Right renal pelvis (tissue), 4 donors: ENCODE data around the gene CBFA2T3. TPM values are rescaled to one million over a fixed set of nuclear protein-coding genes. Genes with fewer than 3 reads are reported as not detected.
"Not testable (repeated sequence)": the region's sequence is repeated elsewhere in the genome, so short reads cannot be mapped to it uniquely, and the experiment has no call there.

ENCODE experiments used
- DNase-seq, 4 donors: peaks; one replicate each; pipeline ENCODE4 v3.0.0-alpha.2; 2013; ENCODE audit warnings: low read depth in 4 of 4, low spot score in 3 of 4, missing footprints in 1 of 4
- polyA plus RNA-seq, 4 donors: library from polyadenylated mRNA; unstranded; fragments of 120-200 nt; gene quantifications; one replicate each; pipeline ENCODE4 v1.2.1, GENCODE V29; 2013; ENCODE audit not compliant: insufficient read length in 4 of 4

Gene CBFA2T3
- polyA plus RNA-seq, 4 donors: 2.4 to 3.3 (median 2.8) TPM

DNA sequence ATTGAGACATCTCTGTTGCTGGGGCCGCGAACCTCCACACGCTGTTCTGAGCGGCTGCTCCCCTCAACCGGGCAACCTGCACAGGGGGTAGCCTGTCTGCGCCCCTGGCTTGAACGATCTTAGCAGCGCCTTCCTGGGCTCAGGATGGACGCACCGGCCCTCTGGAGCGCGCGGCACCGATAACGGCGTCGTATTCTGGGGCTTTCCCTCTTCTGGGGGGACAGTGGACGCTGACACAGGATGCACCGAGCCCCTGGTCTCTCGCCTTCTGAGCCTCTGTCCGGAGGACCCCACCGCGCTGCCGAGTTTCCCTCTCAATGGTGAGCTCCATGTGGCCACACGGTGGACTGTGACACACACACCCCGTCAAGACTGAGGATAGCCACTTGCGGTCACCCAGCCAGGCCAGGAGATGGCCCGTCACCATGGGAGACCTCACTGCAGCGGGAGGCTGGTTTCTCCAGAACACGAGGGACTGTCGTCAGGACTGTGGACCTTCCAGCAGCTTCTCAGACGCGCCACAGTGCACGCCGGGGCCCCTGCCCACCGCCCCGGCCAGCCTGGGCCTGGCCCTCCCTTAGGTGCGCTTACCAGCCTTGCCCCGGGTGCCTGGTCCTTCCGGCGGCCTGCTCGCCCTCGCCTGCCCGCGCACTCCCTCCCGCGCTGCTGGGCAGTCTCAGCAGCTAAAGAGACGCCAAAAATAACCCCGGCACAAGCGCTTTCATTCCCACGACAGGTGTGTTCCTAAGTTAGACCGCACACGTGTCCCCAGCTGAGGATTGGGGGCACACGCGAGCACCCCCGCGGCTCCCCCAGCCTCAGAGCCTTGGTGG, 80.6 kb downstream of the CBFA2T3 start:
- no peak for DNase-seq

DNA sequence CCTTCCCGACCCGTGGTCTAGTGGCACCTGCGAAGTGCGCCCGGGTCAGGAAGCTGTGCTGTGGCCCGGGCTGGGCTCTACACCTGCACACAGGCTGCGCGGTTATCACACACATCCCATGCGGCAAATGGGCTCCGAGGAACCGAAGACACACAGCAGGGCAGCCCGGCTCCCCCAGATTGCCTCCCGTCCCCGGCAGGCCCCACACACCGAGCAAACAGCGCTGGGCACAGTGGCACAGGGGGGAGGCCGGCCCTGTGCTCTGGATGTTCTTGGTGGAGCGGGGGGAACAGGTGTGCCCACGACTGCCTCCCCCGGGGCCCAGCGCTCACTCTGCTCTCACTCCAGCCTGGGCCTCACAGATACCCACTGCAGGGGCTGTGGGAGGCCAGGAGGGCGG, 81.7 kb downstream of the CBFA2T3 start:
- no peak for DNase-seq

DNA sequence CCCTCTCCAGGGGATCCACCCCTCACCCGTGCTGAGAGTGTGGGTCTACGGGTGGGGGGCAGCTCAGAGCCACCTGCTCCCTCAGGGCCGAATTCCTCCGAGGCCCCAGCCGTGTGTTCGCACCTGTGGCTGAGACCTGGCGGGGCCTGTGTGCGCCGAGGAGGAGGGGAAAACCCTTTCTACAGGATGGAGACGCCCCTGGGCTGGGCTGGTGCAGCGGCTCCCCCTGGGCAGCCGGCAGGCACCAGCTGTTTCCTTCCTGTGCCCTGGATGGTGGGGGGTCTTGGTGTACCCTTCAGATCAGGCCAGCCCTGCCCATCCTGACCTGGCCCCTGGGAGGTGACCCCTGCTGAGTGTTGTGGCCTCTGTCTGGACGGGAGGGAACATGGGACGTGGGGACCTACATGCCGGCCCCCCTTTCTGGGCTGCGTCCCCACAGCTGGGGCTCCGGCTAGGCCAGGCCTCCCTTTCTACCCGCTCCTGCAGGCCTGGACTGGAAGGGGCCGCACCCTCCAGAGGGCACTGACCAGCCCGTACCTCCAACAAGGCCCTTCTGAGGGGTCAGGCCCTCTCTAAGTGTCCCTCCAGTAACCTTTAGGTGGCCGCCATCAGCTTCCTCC, 82.2 kb downstream of the CBFA2T3 start:
- no peak for DNase-seq

DNA sequence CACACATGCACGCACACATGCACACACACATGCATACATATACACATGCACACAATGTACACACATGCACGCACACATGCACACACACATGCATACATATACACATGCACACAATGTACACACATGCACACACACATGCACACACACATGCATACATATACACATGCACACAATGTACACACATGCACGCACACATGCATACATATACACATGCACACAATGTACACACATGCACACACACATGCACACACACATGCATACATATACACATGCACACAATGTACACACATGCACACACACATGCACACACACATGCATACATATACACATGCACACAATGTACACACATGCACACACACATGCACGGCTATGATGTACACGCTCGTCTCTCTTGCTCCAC, 82.7 kb downstream of the CBFA2T3 start:
- DNase-seq: not testable (repeated sequence)

DNA sequence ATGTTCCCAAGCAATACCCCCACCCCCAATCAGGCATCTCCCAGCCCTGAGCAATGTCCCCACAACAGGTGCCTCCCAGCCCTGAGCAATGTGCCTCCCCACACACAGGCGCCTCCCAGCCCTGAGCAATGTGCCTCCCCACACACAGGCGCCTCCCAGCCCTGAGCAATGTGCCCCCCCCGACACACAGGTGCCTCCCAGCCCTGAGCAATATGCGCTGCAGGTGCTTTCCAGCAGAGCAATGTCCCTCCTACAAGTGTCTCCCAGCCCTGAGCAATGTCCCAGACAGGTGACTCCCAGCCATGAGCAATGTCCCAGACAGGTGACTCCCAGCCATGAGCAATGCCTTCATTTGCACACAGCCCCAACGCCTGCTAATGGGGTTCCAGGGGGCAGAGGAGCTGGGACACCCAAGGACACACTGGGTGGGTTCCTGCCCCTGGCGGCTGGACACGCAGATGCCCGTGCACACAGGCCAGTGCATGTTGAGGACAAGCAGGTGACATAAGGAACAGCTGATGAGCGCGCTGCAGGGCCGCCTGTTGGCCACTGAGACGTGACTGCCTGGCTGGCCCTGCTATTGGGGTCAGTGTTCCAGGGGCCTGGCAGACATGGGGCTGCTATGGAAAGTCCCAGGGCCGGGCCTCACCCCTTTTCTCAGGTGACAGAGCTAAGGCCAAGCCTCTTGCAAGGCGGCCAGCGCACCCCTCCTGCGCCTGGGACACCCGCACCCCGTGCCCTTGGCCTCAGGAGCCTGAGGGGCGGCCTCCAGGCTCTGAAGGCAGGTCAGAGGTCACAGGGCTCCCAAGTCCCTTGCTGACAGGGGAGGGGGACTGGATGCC, 83.7 kb downstream of the CBFA2T3 start:
- no peak for DNase-seq

DNA sequence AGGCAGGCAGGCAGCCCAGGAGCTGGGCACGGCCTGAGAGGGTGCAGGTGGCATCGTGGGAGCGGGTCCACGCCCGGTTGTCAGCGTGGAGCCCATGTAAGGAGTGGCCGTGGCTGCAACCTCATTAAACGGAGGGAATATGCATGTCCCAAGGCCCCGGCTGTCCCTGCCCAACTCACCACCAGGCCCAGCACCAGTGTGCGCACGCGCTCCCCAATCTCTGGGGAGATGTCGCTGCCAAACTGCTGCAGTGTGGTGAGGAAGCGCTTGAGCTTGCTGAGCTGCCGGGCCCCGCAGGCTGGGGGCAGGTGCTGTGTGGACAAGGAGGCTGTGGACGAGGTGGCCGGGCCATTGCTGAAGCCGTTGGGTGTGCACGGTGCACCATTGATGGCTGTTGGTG, 84.9 kb downstream of the CBFA2T3 start:
- DNase-seq: no peak

DNA sequence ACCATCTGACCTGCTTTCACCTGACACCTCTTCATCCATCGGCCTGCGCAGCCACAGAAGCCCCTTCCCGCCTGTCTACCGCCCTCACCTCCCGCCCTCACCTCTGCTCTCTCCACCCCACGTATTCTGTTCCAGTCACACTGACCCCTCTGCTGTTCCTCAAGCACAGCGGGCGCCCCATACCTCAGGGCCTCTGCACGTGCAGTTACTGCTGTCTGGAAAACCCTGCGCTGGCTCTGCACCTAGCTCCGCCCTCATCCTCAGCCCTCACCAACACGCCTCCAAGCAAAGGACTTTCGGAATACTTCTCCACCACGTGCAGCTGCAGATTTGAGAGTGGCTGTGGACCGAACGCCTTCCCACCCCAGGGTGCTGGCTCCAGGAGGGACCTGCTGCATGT, 85.9 kb downstream of the CBFA2T3 start:
- DNase-seq: no peak

DNA sequence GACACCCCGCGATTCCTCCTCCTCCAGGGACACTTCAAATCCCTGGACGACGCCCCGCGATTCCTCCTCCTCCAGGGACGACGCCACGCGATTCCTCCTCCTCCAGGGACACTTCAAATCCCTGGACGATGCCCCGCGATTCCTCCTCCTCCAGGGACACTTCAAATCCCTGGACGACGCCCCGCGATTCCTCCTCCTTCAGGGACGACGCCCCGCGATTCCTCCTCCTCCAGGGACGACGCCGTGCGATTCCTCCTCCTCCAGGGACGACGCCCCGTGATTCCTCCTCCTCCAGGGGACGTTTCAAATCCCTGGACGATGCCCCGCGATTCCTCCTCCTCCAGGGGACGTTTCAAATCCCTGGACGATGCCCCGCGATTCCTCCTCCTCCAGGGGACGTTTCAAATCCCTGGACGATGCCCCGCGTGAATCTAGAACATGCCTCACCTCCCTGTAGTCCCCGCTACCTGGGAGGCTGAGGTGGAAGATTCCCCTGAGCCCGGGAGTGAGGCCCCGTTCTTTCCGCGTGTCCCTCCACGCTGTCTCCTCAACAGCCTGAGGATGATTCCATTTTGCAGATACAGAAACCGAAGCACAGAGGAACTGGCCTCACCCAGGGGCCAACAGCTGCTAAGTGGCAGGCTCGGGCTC, 87.2 kb downstream of the CBFA2T3 start:
- DNase-seq: not testable (repeated sequence)

DNA sequence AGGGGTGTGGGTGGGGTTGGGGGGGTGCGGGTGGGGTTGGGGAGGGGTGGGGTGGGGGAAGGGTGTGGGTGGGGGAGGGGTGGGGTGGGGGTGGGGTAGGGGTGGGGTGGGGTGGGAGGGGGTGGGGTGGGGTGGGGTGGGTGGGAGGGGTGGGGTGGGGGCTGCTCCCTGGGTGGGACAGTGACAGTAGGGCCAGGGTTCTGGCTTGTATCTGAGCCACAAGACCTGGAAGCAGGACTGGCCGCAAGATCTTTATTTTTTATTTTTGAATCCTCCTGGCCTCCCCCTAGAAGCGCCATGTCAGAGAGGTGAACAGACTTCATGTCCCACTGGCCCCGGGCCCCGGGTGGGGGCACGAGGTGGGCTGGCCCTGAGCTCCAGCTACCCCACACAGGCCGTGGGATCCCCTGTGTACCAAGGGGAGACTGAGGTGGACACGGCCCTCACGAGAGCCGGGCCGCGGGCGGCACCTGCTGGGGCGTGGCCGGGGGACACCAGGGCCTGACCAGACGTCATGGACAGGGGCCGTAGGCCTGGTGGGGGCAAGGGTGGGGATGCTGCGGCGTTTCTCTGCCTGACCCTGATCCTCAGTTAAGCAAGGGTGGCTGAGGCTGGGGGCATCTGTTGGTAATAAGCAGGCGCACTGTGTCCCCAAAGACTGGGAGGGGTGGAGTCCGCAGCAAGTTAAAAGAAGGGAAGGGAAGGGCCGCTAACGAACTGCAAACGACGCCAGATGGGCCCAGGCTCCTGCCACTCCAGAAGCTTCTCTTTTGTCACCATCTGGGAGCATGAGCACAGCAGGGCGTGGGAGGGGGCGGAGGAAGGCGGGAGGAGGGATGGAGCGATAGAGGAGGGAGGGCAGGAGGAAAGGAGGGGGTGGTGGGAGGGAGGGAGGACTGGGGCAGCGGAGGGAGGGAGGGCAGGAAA, 88.3 kb downstream of the CBFA2T3 start:
- DNase-seq: no peak

DNA sequence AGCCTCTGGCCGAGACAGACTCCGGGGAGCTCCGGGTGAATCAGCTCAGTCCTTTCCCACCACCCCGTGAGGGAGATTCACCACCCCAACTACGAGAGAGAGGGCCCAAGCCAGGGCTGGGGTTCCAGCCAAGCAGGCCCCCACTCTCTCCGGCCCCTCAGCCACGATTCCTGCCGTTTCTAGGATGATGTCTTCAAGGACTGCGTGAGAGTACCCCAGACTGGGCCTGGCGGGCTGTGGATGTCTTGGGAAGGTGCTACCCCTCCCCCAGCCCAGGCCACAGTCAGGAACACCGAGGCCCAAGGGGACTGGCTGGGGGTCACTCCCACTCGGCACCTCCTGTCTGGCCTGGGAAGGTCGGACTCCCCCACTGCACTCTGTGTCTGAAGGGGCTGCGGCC, 89.0 kb downstream of the CBFA2T3 start:
- no peak for DNase-seq

DNA sequence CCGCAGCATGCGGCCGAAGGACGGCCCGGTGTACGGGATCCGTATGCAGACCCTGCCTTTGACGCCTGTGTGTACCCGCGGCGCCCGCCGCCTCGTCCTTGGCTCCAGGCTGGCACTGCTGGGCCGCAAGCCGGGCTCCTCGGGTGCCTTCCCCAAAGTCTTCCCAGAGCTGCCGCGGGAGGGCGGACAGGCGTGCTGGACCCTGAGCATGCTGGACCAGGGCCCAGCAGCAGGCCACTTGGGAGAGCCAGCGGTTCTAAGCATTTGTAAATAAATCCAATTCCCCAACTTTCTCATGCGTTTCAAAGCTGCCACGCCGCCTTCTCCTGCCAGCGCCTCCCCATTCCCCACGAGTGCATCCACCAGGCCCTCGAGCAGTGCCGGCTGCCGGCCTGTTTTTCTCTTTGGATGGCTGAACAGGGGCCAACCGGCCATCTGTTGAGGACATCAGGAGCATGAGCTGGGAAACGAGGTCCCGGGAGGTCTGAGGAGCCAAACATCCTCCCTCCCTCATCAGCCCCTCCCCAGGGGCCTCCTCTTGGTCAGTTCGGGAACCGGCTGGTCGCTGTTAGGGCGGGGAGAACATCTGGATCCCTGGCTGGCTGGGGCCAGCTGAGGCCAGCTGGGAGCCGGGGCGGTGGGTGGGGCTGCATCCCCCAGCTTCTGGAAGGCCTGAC, 90.0 kb downstream of the CBFA2T3 start:
- DNase-seq: peak in 2 of 4 donors; percentile 25 to 31

DNA sequence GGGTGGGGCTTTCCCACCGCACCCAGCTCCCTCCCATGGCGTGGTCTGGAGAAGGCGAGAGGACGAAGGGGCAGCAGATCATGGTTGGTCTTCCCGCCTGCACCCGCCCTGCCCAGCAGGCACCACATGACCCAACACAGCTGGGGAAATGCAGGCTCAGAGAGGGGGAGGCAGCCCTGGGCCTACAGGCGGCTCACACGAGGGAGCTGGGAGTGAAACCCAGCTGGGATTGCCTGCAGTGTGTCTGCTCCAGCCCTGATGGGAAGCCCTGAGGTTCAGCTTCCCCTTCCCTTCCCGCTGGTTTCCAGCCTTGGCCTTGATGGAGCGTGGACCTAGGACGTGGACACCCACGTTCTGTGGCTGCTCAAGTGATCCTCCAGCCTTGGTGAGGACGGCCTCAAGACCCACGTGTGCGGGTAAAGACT, 90.6 kb downstream of the CBFA2T3 start:
- no peak for DNase-seq

DNA sequence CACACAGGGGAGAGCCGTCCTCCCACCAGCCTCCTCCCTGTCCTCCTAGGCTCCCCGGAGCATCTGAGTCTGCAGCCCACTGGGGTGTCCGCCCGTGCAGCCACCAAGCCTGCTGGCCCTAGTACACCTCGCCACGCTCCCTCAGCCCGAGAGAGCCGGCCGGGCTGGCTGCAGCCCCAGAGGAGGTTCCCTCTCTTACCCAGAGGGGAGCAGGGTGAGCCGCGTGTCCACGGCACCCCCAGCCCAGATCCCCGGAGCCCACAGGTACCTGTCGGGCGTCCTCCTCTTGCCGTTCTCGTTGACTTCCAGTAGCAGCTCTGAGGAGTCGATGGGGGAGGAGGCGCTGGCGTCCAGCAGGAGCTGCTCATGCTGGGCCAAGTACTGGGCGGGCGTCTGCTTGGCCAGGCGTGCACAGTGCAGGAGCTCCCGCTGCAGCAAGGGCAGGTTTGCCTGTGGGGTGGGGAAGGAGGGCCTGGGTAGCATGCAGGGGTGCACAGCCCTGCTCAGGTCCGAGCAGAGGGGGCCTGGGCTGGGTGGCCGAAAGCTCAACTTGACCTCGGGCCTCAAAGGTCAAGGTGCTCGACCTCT, 91.2 kb downstream of the CBFA2T3 start:
- no peak for DNase-seq

DNA sequence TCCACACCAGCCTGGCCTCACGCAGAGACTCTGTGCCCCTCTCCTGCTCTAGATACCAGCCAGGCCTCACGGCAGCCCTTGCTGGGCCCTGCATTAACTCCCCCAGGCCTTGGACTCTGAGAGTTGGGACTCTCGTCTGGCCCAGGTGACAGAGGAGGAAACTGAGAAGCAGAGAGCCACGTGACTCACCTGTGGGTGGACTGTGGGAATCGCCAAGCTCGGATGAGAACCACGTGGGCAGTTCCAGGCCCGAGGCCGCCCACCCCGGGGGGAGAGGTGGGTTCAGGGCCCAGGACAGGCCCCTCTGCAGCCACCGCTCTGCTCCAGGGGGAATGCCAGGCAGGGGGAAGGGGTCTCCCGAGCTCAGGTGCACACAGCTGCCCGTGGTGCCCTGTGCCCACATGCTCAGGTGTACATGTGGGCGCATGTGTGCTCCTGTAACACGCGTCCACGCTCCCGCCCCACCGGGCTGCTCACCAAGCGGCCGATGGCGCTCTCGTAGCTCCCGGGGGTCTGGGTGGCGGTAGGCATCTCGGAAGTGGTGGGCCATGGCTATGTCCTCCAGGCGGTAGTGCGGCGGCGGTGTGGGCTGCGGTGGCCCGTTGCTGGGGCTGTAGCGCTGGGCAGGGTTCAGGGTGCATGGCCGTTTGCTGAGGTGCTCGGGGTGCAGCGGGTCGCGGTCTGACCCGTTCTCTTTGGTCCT, 92.3 kb downstream of the CBFA2T3 start:
- no peak for DNase-seq

DNA sequence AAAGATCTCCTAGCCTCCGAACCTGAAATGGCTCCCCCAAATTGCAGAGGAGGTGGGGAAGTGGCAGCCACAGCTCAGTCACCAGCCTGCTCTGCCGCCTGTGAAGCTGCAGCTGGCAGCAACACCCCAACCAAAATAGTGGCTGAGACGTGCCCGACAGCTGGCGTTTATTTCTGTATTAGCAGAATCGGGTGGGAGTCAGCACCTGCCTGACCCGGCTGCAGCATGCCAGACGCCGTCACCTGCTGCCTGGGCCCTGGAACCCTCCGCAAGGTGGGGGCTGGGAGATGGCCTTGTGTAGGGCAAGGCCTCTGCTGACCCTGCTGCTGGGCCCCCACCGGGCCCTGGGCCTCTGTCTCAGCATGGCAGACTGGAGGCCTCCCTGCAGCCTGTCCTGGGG, 93.1 kb downstream of the CBFA2T3 start:
- no peak for DNase-seq

DNA sequence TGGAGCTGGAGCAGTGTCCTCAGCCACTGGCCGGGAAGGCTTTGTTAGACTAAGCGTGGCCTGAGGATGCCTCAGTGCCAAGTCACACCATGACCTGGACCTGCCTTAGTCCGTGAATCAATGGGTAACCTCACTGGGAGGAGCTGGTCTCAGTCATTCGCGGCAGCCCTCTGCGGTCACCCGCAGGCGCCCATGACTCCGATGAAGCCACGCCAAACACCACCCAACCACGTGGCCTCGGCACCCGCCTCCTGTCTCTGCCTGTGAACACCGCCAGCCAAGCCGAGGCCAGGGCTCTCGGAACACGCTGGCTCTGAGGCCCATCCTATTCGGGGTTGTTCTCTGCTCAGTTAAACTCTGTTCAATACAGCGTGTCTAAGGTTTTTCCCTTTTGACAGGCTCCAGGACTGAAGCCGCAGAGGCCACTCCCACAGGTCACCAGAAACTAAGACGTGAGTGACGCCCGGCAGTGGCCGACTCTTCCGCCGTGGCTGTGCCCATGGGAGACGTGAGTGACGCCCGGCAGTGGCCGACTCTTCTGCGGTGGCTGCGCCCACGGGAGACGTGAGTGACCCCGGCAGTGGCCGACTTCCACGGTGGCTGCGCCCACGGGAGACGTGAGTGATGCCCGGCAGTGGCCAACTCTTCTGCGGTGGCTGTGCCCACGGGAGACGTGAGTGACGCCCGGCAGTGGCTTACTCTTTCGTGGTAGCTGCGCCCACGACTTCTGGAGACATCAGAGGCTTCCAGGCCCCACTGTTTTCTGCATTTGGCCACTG, 93.7 kb downstream of the CBFA2T3 start:
- no peak for DNase-seq

DNA sequence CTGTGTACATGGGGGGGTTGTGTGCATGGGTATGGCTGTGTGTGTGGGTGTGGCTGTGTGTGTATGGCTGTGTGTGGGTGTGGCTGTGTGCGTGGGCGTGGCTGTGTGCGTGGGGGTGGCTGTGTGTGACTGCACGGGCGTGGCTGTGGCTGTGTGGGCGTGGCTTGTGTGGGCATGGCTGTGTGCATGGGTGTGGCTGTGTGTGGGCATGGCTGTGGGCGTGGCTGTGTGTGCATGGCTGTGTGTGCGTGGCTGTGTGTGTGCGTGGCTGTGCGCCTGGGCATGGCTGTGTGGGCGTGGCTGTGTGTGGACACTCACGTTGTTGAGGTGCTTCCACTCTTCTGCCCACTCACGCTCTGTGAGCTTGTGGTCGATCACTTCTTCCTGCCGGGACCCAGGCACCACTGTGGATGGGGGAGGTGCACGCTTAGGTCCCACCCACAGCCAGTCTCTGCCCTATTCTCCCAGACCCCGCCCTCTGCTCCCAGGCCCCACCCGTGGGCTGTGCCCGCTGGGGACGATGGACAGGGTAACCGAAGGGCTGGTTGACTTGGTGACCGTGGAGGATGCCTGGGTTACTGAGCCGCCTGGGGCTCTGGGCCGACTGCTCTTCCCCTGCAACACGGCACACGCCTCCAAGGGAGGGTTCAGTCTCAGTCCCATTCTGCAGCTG, 94.5 kb downstream of the CBFA2T3 start:
- DNase-seq: no peak
